ENCODE data around the gene NOXA1. TPM values are rescaled to one million over a fixed set of nuclear protein-coding genes. Genes with fewer than 3 reads are reported as not detected.

NOXA1 gene
- total RNA-seq, 1 experiment from 2014 or later, result 0.17 TPM

- DNase-seq (ENCODE audit: low read depth), result no peak
Measured at GRCh38 chr9:137423514-137424291, 510 bp downstream of the NOXA1 start.

GRCh38 chr9:137426018-137426681 is 3.0 kb downstream of the NOXA1 start:
- DNase-seq (ENCODE audit: low read depth), result no peak

- DNase-seq (ENCODE audit: low read depth), result no peak
Measured at GRCh38 chr9:137427454-137428310, 4.5 kb downstream of the NOXA1 start.

GRCh38 chr9:137428311-137428630 is 5.1 kb downstream of the NOXA1 start:
- no peak for DNase-seq (ENCODE audit: low read depth)

GRCh38 chr9:137428841-137429545 is 5.8 kb downstream of the NOXA1 start:
- DNase-seq (ENCODE audit: low read depth), result no peak

- DNase-seq (ENCODE audit: low read depth), result no peak
Measured at GRCh38 chr9:137429546-137429890, 6.3 kb downstream of the NOXA1 start.

GRCh38 chr9:137429974-137430722 is 7.0 kb downstream of the NOXA1 start:
- no peak for DNase-seq (ENCODE audit: low read depth)

- no peak for DNase-seq (ENCODE audit: low read depth)
Measured at GRCh38 chr9:137430723-137431415, 7.7 kb downstream of the NOXA1 start.

GRCh38 chr9:137431416-137431931 is 8.3 kb downstream of the NOXA1 start:
- no peak for DNase-seq (ENCODE audit: low read depth)

- no peak for DNase-seq (ENCODE audit: low read depth)
Measured at GRCh38 chr9:137432687-137433348, 9.6 kb downstream of the NOXA1 start.

- DNase-seq (ENCODE audit: low read depth), result no peak
Measured at GRCh38 chr9:137433349-137433915, 10.2 kb downstream of the NOXA1 start.

- DNase-seq (ENCODE audit: low read depth), result no peak
Measured at GRCh38 chr9:137433916-137434431, 10.8 kb downstream of the NOXA1 start.

- no peak for DNase-seq (ENCODE audit: low read depth)
Measured at GRCh38 chr9:137434498-137435380, 11.5 kb downstream of the NOXA1 start.

- no peak for DNase-seq (ENCODE audit: low read depth)
Measured at GRCh38 chr9:137435381-137435891, 12.2 kb downstream of the NOXA1 start.

- peak; percentile 85 for DNase-seq (ENCODE audit: low read depth)
Measured at GRCh38 chr9:137435980-137436760, 13.0 kb downstream of the NOXA1 start.

- no peak for DNase-seq (ENCODE audit: low read depth)
Measured at GRCh38 chr9:137436761-137437600, 13.8 kb downstream of the NOXA1 start.
